ENCODE results near the gene GON4L.
A peak's percentile ranks its signal among the peaks of the same experiment; 100 is the strongest.
"Not testable (repeated sequence)": the region's sequence is repeated elsewhere in the genome, so short reads cannot be mapped to it uniquely, and the experiment has no call there.

The GON4L gene

DNA sequence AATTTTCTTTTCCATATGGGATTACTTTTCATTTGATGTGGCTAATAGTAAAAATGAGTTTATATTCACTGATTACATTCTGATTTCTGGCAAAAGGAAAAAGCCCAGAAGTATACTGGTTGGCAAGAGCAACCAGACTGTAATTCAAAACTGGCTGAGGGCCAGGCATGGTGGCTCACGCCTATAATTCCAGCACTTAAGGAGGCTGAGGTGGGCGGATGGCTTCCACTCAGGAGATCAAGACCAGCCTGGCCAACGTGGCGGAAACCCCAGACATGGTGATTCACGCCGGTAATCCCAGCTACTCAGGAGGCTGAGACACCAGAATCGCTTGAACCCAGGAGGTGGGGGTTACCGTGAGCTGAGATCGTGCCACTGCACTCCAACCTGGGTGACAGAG is 16.8 kb upstream of the GON4L start:
- no peak for DNase-seq

DNA sequence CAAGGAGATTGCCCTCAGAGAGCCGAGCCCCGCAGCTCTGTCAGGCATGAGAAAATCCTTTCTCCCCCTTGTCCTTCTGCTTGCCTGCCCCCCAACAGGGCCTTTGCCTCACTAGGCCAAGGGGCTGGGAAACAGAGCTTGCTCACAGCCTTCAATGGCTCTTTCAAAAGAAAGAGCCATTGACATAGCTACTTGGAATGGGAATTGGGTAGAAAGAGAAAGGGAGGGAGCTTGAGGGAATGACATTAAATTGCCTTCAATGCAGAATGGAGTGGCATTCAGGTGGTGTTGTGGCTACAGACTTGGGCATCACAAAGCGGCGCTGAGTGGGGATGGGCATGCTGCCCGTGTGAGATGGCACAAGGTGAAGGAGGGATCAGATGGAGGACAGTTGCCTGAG is 15.5 kb upstream of the GON4L start:
- no peak for DNase-seq

DNA sequence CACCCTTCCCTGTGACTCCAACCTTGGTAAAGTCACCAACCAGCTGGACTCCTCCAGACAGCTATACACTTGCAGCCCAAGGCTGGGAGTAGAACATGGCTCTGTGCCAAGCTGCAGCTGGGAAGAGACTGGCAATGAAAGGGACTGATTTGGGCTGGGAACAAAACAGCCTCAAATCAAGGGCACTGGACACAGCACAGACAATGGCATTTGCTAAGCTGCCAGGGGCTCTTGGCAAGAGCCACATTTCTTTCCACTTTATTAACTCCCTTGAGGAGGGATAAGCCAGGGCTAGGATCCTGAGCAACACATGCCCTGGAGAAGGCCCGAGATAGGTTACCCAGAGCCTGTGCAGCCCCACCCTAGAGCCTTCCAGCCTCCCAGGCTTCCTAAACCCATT is 14.4 kb upstream of the GON4L start:
- no peak for DNase-seq

DNA sequence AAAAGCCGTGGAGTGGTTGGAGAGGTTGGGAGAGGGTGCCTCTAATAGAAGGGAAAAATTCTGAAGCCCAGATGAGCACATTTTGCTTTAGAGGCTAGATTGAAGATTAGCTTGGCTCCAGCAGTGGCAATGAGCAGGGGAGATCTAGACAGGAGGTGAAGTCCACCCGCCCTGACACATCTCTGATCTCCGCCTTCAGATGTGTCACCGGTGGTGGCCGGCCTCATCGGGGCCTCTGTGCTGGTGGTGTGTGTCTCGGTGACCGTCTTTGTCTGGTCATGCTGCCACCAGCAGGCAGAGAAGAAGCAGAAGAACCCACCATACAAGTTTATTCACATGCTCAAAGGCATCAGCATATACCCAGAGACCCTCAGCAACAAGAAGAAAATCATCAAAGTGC is 10.8 kb upstream of the GON4L start:
- no peak for DNase-seq

DNA sequence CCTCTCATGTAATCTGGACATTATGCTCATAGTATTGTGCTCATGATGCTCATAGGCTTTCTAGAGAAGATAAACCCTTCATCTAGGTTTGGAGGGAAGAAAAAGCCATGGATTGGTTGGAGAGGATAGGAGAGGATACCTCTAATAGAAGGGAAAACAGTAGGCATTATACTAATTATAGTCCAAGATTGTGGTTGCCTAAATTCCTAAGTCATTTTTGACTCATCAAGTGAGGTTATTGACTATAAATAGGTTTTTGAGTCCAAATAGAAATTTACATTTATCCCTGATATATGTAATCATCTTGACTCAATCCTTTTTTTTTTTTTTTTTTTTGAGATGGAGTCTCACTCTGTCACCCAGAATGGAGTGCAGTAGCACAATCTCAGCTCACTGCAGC is 7.4 kb upstream of the GON4L start:
- DNase-seq: no peak

DNA sequence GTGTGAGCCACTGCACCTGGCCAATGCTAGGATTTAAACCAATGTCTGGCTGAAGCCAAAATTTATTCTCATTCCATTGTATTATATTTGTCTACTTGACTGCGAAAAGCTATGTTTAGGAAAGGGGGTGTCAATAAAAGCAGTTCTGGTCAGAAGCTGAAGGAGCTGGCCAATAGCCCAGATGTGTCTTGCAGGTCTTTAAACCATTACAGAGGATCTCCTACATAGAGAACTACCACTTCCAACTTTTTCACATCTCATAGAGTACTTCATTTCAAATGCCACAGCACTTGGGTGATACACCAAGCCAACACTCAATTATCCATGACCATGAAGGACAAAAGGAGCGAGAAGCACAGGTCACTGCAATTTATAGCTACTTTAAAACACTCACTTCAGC is 4.9 kb upstream of the GON4L start:
- DNase-seq: no peak

DNA sequence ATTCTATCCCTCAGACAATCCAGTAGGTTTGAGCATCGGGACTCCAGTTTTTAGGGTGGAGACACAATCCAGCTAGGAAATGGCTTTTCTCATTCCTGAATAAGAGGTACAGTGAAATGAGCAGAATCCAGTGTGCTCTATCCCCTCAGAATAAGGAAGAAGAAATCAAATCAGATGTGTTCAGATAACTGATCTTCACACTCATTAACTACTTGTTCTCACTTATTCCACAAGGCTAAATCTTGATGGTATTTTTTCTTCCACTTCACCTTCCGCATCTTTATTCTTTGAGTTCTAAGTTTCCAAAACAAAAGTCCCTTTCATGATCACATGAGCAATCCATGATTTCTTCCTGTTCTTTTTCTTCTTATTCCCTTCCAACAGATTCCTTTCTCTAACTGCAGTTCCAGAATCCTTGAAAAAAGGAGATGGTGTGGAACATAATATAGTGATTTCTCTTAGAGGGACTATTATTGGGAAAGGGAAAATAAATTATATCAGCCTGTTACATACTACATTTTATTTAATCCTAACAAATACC is 4.0 kb upstream of the GON4L start:
- DNase-seq: no peak

DNA sequence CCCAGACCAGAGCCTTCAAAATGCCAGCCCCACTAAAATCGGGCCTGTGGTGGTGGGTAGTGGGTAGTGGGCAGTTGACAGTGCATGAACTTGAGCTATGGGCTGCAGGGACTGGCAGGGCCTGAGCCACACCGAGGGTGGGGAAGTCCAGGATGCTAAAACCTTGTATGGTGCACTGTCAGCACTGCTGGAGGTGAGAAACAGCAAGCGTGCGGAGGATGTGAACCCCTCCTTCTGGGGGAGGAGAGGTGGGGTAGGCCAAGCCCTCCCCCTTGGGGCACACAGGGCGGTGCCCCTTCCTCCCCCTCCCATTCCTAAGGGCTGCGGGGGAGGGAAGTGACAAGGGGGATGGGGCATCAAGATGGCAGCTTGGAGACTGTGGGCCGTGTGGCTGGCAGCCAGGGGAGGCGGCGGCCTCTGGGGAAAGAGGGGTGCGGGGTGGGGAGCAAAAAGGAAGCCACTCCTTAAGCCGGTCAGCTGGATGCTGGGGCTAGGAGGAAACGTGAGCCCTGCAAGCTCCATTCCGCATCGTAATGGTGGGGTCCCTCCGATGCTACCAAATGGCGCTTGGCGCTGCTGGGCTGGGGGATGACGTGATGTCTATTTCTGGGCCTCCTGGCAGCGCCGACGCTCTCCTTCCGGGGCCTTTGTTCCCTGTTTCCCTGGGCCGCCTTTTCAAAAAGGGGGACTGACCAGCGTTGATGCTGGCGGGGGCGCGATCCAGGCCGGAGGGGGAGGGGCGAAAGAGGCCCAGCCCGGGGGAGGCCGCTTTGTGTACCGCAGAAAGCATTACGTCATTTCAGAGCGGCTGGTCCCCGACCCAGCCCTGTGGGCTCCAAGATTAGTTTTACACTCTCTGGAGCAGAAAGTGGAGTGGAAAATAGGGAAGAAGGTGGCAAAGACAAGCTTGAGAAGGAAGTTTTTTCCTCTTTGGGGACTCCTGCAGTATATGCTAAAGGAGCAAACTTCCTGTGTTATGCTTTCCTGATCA is 3.2 kb upstream of the GON4L start:
- peak; percentile 79 for DNase-seq

DNA sequence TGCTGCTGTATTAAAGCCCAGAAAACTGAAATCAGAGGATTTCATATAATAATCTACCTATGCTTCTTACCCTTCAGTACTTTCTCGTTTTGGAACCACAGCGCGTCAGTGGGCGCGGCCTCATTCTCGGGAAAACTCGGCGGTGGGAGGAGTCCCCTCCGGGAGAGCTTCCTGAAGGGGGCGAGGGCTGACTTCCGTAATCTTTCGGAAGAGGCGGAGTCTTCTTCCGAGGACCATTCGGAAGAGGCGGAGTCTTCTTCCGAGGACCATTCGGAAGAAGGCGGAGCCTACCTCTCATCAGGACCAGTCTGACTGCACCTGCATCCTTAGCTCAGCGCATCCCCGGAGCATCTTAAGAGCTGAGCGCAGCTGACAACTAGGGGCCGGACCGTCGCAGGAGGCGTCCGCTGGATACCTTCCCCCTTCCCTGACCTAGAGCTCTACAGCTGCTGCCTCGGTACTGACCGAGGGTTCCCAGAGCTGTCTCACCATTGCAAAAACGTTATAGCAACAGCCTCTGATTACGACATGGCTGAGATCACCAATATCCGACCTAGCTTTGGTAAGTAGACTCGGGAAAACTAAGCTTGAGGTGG is 2.3 kb upstream of the GON4L start, which contains the start of gene SYT11:
TSS of gene SYT11 (plus strand) at position 334 of the 596 bp plus-strand sequence. CDS start at position 529, 195 bp downstream.
- peak; percentile 96 for DNase-seq

DNA sequence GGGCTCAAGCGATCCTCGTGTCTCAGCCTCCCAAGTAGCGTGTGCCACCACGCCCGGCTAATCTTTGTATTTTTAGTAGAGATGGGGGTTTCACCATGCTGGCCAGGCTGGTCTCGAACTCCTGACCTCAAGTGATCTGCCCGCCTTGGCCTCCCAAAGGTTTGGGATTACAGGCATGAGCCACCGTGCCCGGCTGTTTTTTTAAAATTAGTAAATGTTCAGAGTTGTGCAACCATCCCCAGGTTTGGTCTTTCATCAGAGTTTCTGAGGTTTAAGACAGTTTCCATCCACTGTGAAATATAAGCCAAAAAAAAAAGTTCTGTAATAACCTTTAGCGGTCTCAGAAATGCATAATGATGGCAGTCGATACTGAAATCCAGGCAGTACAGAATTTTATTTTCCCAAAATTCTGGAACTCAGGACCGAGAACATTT is 1.8 kb upstream of the GON4L start:
- DNase-seq: no peak

DNA sequence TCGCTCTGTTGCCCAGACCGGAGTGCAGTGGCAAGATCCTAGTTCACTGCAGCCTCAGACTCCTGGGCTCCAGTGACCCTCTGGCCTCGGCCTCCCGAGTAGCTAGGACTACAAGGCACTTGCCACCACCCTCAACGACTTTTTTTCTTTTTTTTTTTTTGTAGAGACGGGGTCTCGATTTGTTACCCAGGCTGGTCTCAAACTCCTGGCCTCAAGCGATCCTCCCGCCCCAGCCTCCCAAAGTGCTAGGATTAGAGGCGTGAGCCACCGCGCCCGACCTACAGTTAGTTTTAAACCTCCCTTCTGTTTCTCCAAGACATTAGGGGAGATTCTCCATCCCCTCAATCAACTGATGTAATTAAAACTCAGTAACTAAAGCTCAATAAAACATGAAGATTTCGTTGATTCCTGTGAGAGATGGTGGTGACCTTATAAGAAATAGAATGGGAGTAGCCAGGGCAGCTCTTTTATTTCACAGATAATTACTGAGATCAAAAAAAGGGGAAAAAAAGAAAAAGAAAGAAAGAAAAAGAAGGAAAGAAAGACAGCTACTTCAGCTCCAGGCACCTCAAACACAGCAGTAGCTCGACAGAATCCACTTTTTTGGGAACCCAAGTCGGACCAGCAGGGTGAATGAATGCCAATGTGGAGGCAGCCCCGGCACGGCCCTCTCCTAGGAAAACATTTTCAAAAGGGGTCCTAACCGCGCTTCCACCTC is 598 bp downstream of the GON4L start:
- DNase-seq: no peak

DNA sequence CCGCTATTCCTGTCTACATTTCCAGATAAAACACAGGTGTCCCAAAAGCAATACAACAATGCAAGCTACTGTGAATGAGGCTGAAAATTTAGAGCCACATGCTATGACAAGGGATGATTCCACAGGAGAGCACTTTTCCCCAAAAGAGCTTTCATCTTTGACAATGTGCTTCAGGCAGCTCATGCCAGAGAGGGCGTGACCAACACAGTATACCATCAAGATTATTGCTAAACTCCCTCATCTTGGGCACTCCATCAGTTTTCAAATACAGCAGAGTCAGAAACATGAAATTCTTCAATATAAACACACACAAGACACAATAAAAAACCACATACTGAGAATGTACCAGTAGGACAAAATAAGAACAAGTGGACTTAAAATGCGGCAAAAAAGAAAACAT is 6.7 kb downstream of the GON4L start:
- DNase-seq: no peak

DNA sequence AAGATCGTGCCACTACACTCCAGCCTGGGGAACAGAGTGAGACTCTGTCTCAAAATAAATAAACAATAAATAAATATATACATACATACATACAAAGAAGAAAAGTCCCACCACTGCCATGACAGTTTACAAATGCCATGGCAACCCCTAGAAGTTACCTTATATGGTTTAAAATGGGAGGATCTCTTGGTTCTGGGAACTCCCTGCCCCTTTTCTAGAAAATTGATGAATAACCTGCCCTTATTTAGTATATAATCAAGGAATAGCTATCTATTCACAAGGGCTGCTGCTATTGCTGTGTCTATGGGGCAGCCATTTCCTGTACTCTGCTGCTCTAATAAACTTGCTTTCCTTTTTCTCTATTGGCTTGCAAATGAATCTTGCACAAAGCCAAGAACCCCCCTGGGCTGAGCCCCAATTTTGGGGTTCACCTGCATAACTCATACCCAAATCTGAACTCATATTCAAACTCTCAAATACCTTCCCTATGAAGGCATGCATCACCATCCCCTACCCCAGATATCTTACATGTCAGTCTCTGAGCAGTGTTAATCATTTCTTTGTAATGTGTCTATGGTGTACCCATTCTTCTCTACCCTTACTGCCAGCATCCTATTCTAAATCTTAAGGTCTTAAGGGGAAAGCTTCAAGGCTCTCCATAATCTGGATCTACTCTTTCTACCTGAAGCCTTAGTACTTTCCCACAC is 9.0 kb downstream of the GON4L start:
- no peak for DNase-seq

DNA sequence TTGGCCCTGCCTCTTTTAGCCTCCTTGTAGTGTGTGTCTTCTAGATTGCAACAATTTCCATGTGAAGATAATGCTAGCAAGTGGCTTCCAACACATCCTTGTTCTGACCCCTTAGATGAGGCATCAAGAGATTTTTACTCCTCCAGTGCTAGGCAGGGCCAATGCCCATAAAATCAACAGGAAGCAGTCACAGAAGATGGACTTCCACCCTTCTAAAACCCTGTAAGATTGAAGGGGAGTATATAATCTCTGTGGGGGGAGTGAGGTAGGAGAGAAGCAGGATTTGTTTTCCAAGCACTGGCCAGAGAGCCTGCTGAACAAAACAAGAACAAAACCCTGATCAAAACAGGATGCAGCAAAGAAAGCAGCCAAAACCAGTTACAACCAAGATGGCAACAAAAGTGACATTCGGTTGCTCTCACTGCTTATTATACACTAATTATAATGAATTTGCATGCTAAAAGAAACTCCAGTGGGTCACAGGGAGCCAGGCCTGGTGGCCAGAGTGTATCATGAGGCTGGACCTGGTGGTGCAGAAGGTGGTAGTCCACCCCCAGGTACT is 12.1 kb downstream of the GON4L start:
- no peak for DNase-seq

DNA sequence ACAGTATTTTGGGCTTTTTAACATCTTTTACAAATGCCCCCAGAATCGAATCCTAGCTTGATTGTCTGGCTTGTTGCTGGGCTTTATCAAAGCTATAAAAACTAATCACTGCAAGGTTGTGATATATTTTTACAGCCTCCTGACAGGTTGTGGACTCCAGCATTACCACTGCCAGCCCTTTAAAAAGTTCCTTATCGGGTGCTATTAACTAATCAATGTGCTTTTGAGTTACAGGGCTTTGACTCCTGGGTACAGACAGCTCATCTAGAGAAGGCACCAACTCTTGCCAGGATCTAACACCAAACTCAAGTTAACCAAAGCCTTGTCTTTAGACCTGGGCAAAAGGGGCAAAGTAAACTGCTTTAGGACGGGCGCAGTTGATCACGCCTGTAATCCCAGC is 16.6 kb downstream of the GON4L start:
- DNase-seq: no peak

DNA sequence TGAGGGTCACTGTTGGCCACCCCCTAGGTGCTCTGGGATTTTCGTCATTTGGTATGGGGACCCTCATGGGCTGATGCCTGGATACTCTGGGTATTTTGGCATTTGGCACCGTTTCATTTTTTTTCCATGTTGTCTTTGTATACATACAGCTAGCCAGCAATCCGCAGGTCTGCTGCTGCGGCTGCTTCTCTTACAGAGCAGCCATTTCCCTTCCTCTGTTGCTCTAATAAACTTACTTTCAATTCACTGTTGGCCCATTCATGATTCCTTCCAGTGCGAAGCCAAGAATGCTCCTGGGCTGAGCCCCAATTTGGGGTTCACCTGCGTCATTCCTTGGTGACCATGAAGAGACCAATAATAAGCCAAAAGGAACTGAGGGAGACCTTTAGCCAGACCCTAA is 21.5 kb downstream of the GON4L start:
- no peak for DNase-seq

DNA sequence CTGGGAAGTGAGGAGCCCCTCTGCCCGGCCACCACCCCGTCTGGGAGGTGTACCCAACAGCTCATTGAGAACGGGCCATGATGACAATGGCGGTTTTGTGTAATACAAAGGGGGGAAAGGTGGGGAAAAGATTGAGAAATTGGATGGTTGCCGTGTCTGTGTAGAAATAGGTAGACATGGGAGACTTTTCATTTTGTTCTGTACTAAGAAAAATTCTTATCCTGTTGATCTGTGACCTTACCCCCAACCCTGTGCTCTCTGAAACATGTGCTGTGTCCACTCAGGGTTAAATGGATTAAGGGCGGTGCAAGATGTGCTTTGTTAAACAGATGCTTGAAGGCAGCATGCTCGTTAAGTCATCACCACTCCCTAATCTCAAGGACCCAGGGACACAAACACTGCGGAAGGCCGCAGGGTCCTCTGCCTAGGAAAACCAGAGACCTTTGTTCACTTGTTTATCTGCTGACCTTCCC is 22.1 kb downstream of the GON4L start:
- DNase-seq: not testable (repeated sequence)

DNA sequence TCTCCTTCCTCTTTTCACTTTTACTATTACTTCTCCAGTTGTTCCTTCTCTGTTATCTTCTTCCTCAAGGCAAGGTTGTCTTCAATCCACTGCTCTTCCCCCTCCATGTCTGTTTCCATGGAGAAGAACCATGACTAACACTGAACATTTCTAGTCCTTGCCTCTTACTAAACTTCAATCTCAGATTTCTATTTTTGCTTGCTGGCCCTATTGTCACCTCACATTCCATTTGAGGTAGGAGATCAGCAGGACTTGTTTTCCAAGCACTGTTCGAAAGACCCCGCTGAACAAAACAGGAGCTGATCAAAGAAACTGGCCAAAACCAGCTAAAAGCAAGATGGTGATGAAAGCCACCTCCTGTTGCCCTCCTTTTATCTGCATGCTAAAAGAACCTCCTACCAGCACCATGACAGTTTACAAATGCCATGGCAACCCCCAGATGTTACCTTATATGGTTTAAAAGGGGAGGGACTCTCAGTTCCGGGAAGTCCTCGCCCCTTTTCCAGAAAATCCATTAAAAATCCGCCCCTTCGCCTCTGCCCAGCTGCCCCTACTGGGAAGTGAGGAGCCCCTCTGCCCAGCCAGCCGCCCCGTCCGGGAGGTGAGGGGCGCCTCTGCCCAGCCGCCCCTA is 22.6 kb downstream of the GON4L start:
- DNase-seq: no peak

DNA sequence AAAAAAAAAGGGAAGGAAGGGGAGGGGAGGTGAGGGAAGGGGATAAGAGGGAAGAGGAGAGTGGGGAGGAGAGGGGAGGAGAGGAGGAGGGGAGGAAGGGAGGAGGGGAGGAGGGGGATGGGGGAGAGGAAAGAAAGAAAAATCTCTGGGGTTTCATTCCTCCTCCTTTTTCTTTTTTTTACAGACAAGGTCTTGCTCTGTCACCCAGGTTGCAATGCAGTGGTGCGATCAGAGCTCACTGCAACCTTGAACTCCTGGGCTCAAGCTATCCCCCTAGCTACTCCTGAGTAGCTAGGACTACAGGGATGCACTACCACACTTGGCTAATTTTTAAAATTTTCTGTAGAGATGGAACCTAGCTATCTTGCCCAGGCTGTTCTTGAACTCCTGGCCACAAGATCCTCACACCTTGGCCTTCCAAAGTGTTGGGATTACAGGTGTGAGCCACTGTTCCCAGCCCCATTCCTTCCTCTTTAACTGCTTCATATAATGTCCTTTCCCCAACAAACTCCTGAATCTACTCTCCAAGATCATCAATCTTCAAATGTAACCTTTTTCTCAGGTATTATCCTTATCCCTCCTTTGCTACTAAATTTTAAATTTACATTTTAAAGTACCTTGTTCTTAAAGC is 23.2 kb downstream of the GON4L start:
- DNase-seq: no peak

DNA sequence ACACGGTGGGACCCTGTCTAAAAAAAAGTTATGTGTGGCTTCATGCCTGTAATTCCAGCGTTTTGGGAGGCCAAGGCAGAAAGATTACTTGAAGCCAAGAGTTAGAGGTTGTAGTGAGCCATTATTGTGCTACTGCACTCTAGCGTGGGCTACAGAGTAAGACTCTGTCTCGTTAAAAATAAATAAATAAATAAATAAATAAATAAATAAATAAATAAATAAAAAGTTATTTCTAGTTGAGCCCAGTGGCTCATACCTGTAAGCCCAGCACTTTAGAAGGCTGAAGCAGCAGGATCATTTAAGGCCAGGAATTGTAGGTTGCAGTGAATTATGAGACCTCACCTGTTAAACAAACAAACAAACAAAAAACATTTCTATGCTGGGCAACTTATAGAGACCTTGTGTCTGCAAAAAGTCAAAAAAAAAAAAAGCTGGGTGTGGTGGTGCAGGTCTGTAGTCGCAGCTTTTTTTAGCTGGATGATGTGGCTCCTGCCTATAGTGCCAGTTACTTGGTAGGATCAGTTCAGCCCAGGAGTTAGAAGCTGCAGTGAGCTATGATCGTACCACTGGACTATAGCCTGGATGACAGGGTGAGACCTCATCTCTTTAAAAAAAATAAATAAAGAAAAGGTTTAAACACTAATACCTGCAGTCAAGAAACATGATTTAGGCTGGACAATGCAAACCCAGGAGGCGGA is 25.6 kb downstream of the GON4L start:
- DNase-seq: no peak

DNA sequence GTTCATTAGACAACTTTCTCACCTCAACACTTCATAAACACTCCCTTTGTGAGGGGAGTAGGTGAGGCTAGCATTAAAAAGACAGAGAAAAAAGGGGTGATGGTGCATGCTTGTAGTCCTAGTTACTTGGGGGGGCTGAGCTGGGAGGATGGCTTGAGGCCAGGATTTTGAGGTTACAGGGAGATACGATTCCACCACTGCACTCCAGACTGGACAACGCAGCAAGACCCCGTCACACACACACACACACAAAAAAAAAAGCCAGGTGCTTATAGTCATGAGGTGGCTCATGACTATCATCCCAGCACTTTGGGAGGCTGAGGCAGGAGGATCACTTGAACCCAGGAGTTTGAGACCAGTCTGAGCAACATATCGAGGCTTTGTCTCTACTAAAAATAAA is 29.6 kb downstream of the GON4L start:
- no peak for DNase-seq
